Breast epithelium (tissue), 3 donors: ENCODE measurements around the gene TBC1D2B.
"Not testable (repeated sequence)": the region's sequence is repeated elsewhere in the genome, so short reads cannot be mapped to it uniquely, and the experiment has no call there.

ENCODE experiments used
- POLR2A ChIP-seq: fragments of 450-650 bp; IDR thresholded peaks from one replicate; pipeline ENCODE4 v1.6.1; 2016; ENCODE audit warnings: antibody characterized with exemption, mild to moderate bottlenecking, moderate library complexity
- POLR2AphosphoS5 ChIP-seq, 3 donors: sonication (generic); formaldehyde crosslinking; IDR thresholded peaks; one replicate each; pipeline ENCODE4 v1.6.1; 2017; ENCODE audit warnings: antibody characterized with exemption in 3 of 3
- TF ChIP-seq, protein P1 (sequence below), 3 donors: fragments of 450-650 bp; IDR thresholded peaks; one replicate each; pipeline ENCODE4 v1.5.1; 2016 to 2017; ENCODE audit warnings: antibody characterized with exemption in 3 of 3, mild to moderate bottlenecking in 3 of 3, moderate library complexity in 3 of 3

DNA sequence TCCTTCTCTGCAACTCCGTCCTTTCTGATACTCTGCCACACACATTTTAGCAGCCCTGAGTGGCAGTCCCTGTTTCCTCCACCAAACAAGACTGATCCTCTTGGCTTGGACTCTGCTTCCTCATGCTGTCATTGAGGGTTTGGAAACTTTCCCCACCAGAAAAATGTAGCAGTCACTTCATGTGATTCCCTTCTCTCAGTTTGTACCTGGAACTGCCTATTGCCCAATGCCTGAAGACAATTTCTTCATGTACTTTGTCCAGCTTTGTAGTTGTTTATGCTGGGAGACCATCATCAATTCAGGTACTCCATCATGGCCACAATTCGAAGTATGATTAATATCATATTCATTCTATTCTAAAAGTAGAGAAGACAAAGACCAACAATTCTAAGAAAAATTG is 119.5 kb downstream of the TBC1D2B start:
- TF ChIP-seq, protein P1, sequence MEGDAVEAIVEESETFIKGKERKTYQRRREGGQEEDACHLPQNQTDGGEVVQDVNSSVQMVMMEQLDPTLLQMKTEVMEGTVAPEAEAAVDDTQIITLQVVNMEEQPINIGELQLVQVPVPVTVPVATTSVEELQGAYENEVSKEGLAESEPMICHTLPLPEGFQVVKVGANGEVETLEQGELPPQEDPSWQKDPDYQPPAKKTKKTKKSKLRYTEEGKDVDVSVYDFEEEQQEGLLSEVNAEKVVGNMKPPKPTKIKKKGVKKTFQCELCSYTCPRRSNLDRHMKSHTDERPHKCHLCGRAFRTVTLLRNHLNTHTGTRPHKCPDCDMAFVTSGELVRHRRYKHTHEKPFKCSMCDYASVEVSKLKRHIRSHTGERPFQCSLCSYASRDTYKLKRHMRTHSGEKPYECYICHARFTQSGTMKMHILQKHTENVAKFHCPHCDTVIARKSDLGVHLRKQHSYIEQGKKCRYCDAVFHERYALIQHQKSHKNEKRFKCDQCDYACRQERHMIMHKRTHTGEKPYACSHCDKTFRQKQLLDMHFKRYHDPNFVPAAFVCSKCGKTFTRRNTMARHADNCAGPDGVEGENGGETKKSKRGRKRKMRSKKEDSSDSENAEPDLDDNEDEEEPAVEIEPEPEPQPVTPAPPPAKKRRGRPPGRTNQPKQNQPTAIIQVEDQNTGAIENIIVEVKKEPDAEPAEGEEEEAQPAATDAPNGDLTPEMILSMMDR (IDR thresholded peaks at IDR 0.05), result not testable (repeated sequence)
- TF ChIP-seq POLR2A; POLR2AphosphoS5 (IDR thresholded peaks at IDR 0.05): not testable (repeated sequence)
